SK-N-SH (cell line): ENCODE results near the gene NETO2. TPM values are rescaled to one million over a fixed set of nuclear protein-coding genes. Genes with fewer than 3 reads are reported as not detected.

Experiments used
- CTCF ChIA-PET: fragments of 300-600, 350-600 bp; formaldehyde crosslinking; extraction: SDS; loops from one replicate; lab custom pipeline; 2021; lab: Yijun Ruan, JAX
- POLR2A ChIA-PET: fragments of 350-600 bp; sonication (Branson Sonifier 250); formaldehyde crosslinking; extraction: SDS; loops from one replicate; lab custom pipeline; 2020; ENCODE audit warnings: antibody characterized with exemption, inconsistent platforms; lab: Yijun Ruan, JAX
- DNase-seq: peaks from one replicate; pipeline ENCODE4 v3.0.0; 2012
- H2AFZ ChIP-seq: fragments of 200-600 bp; sonication (generic); 2 replicates; pipeline ENCODE4 v1.8.1; 2016; ENCODE audit warnings: antibody characterized with exemption, mild to moderate bottlenecking, low read depth
- H3F3A ChIP-seq: fragments of 200-600 bp; sonication (generic); replicated peaks from 2 replicates; pipeline ENCODE3; 2016; ENCODE audit warnings: antibody characterized with exemption, mild to moderate bottlenecking; ENCODE audit not compliant: insufficient read depth
- H3K27ac ChIP-seq, 2 experiments: fragments of 200-500 bp in 1 of 2; fragments of 200-600 bp in 1 of 2; sonication (Bioruptor generic) in 1 of 2; sonication (generic), shearing (Covaris generic) in 1 of 2; 2 replicates each; pipeline versions ENCODE4 v1.5.1 to v1.6.1; 2014 to 2016; ENCODE audit warnings: low read depth in 2 of 2, inconsistent platforms in 1 of 2, low read length in 1 of 2, mild to moderate bottlenecking in 1 of 2, mixed read lengths in 1 of 2
- H3K27me3 ChIP-seq: fragments of 200-600 bp; sonication (generic), shearing (Covaris generic); 2 replicates; pipeline ENCODE4 v1.6.1; 2016; ENCODE audit warnings: mixed run types; ENCODE audit not compliant: insufficient read depth
- H3K36me3 ChIP-seq, 2 experiments: fragments of 200-500 bp in 1 of 2; fragments of 200-600 bp in 1 of 2; sonication (Bioruptor generic) in 1 of 2; sonication (generic) in 1 of 2; replicated peaks in 1 of 2; 2 replicates each; pipeline versions ENCODE3 to v1.5.1; 2014 to 2016; ENCODE audit warnings: low read length in 1 of 2, mild to moderate bottlenecking in 1 of 2; ENCODE audit not compliant: insufficient read depth in 2 of 2, control insufficient read depth in 1 of 2
- H3K4me1 ChIP-seq, 2 experiments: fragments of 200-500 bp in 1 of 2; fragments of 200-600 bp in 1 of 2; sonication (Bioruptor generic) in 1 of 2; sonication (generic), shearing (Covaris generic) in 1 of 2; 2 replicates each; pipeline versions ENCODE4 v1.5.1 to v1.6.1; 2014 to 2016; ENCODE audit warnings: low read depth in 1 of 2, low read length in 1 of 2, mixed run types in 1 of 2; ENCODE audit not compliant: insufficient read depth in 2 of 2, control insufficient read depth in 1 of 2
- H3K4me2 ChIP-seq: fragments of 200-600 bp; sonication (generic), shearing (Covaris generic); 2 replicates; pipeline ENCODE4 v1.6.1; 2017; ENCODE audit warnings: mixed run types
- H3K4me3 ChIP-seq, 2 experiments: fragments of 200-500 bp in 1 of 2; fragments of 200-600 bp in 1 of 2; sonication (Bioruptor generic) in 1 of 2; sonication (generic), shearing (Covaris generic) in 1 of 2; 2 replicates each; pipeline versions ENCODE4 v1.5.1 to v1.8.1; 2014 to 2016; ENCODE audit warnings: low read depth in 2 of 2, inconsistent platforms in 1 of 2, low read length in 1 of 2, mild to moderate bottlenecking in 1 of 2, mixed read lengths in 1 of 2, moderate library complexity in 1 of 2
- H3K79me2 ChIP-seq: fragments of 200-600 bp; sonication (generic); 2 replicates; pipeline ENCODE4 v1.8.1; 2017; ENCODE audit warnings: mild to moderate bottlenecking; ENCODE audit not compliant: insufficient read depth
- H3K9ac ChIP-seq: fragments of 200-600 bp; sonication (generic); 2 replicates; pipeline ENCODE4 v1.6.1; 2017; ENCODE audit warnings: mixed run types
- H3K9me2 ChIP-seq: fragments of 200-600 bp; sonication (generic); 2 replicates; pipeline ENCODE4 v1.6.1; 2017; ENCODE audit warnings: mixed run types
- H3K9me3 ChIP-seq: fragments of 200-600 bp; sonication (generic); 2 replicates; pipeline ENCODE4 v1.6.1; 2017; ENCODE audit warnings: mixed run types, mild to moderate bottlenecking, moderate library complexity
- H4K20me1 ChIP-seq: fragments of 200-600 bp; sonication (generic); 2 replicates; pipeline ENCODE4 v1.6.1; 2017; ENCODE audit warnings: mild to moderate bottlenecking, mixed run types; ENCODE audit not compliant: insufficient read depth
- CHD2 ChIP-seq: fragments of 150-350 bp; IDR thresholded peaks from 2 replicates; pipeline ENCODE4 v1.6.1; 2018; ENCODE audit warnings: low read length; ENCODE audit not compliant: partially characterized antibody
- CTCF ChIP-seq: fragments of 200-600 bp; sonication (generic); IDR thresholded peaks from 2 replicates; pipeline ENCODE4 v1.6.1; 2017; ENCODE audit warnings: antibody characterized with exemption, mild to moderate bottlenecking, moderate library complexity
- ELF1 ChIP-seq: IDR thresholded peaks from 2 replicates; pipeline ENCODE4 v1.4.0; 2012
- EZH2phosphoT487 ChIP-seq: fragments of 200-600 bp; sonication (generic); IDR thresholded peaks from 2 replicates; pipeline ENCODE4 v1.6.1; 2017; ENCODE audit warnings: low read depth, mixed run types, mild to moderate bottlenecking, antibody characterized with exemption, moderate library complexity, borderline replicate concordance
- FOSL2 ChIP-seq: IDR thresholded peaks from 2 replicates; pipeline ENCODE4 v1.4.0; 2012; ENCODE audit warnings: low read depth, mild to moderate bottlenecking, moderate library complexity, borderline replicate concordance
- FOXJ3 ChIP-seq: sonication (generic); formaldehyde crosslinking; IDR thresholded peaks from 2 replicates; pipeline ENCODE4 v1.5.1; 2020; ENCODE audit warnings: mild to moderate bottlenecking, missing genetic modification reagents
- FOXM1 ChIP-seq: IDR thresholded peaks from 2 replicates; pipeline ENCODE4 v1.4.0; 2012; ENCODE audit warnings: low read depth, mild to moderate bottlenecking
- GABPA ChIP-seq: IDR thresholded peaks from 2 replicates; pipeline ENCODE4 v1.4.0; 2012; ENCODE audit warnings: low read depth, mild to moderate bottlenecking
- GATA2 ChIP-seq: sonication (generic); formaldehyde crosslinking; IDR thresholded peaks from 2 replicates; pipeline ENCODE4 v1.5.0; 2020; ENCODE audit warnings: mild to moderate bottlenecking, missing genetic modification reagents
- IRF3 ChIP-seq: fragments of 150-350 bp; IDR thresholded peaks from 2 replicates; pipeline ENCODE4 v1.6.1; 2016; ENCODE audit warnings: mild to moderate bottlenecking, low read depth, low read length
- JUND ChIP-seq: IDR thresholded peaks from 2 replicates; pipeline ENCODE4 v1.4.0; 2012
- MEF2A ChIP-seq: IDR thresholded peaks from 2 replicates; pipeline ENCODE4 v1.4.0; 2012; ENCODE audit warnings: low read depth, borderline replicate concordance
- MXI1 ChIP-seq: IDR thresholded peaks from 2 replicates; pipeline ENCODE4 v1.6.1; 2012; ENCODE audit warnings: mild to moderate bottlenecking, low read depth, low read length, improper control_type of control experiment
- NFIC ChIP-seq: IDR thresholded peaks from 2 replicates; pipeline ENCODE4 v1.4.0; 2012; ENCODE audit warnings: borderline replicate concordance
- POLR2AphosphoS5 ChIP-seq: IDR thresholded peaks from 2 replicates; pipeline ENCODE4 v1.6.1; 2012; ENCODE audit warnings: low read depth, low read length
- RAD21 ChIP-seq: IDR thresholded peaks from 2 replicates; pipeline ENCODE4 v1.6.1; 2012; ENCODE audit warnings: mild to moderate bottlenecking, low read length
- RCOR1 ChIP-seq: fragments of 150-350 bp; IDR thresholded peaks from 2 replicates; pipeline ENCODE4 v1.6.1; 2017; ENCODE audit warnings: antibody characterized with exemption, low read length
- RFX5 ChIP-seq: IDR thresholded peaks from 2 replicates; pipeline ENCODE4 v1.6.1; 2012; ENCODE audit warnings: mild to moderate bottlenecking, improper control_type of control experiment, low read length
- RXRA ChIP-seq: IDR thresholded peaks from 2 replicates; pipeline ENCODE4 v1.4.0; 2012; ENCODE audit warnings: low read depth, mild to moderate bottlenecking, borderline replicate concordance
- SMC3 ChIP-seq: IDR thresholded peaks from 2 replicates; pipeline ENCODE4 v1.6.1; 2012; ENCODE audit warnings: low read depth, low read length, improper control_type of control experiment
- TAF1 ChIP-seq: IDR thresholded peaks from 2 replicates; pipeline ENCODE4 v1.6.1; 2012; ENCODE audit warnings: low read depth, mild to moderate bottlenecking, low read length, moderate library complexity, borderline replicate concordance
- TCF12 ChIP-seq: IDR thresholded peaks from 2 replicates; pipeline ENCODE4 v1.4.0; 2012
- TEAD4 ChIP-seq: IDR thresholded peaks from 2 replicates; pipeline ENCODE4 v1.4.0; 2012; ENCODE audit warnings: mild to moderate bottlenecking, borderline replicate concordance; ENCODE audit not compliant: insufficient read depth
- USF2 ChIP-seq: fragments of 150-350 bp; IDR thresholded peaks from 2 replicates; pipeline ENCODE4 v1.6.1; 2017; ENCODE audit warnings: antibody characterized with exemption, low read length, low read depth, borderline replicate concordance
- YY1 ChIP-seq: IDR thresholded peaks from 2 replicates; pipeline ENCODE4 v1.4.0; 2012; ENCODE audit warnings: low read depth, mild to moderate bottlenecking
- ZBTB33 ChIP-seq: IDR thresholded peaks from 2 replicates; pipeline ENCODE4 v1.4.0; 2012; ENCODE audit warnings: low read depth, borderline replicate concordance
- WGBS: methylation state at CpG from one replicate; pipeline ENCODE4 v1.1.6; 2017; ENCODE audit warnings: low lambda C conversion rate; 5-methylcytosine and 5-hydroxymethylcytosine counted together
- polyA plus RNA-seq, 3 experiments: library from polyadenylated mRNA; depleted of rRNA; stranded (reverse); fragments of >200 nt; gene quantifications; 2 replicates each; pipeline ENCODE4 v1.2.3, GENCODE V29; 2012
- TF ChIP-seq, protein P1 (sequence below): IDR thresholded peaks from 2 replicates; pipeline ENCODE4; 2012

NETO2 gene
- polyA plus RNA-seq, 1 of the 3 experiments (the other 2 are of a cell fraction), result 48.8 TPM

- 6% methylated on average over 19 of the region's 111 CpGs for WGBS
- CTCF ChIA-PET, result interaction anchor here (0.6 to 6.3 kb wide), 65 partner anchors 10 to 1051 kb away, joined by 3 to 152 read pairs (median 5); partner anchors contain the start of genes ABCC12, DNAJA2, ITFG1 and PHKB
- TF ChIP-seq IRF3 (no peak), RAD21 (peak; percentile 46), CTCF (peak; percentile 65), EZH2phosphoT487 (no peak), FOXM1 (no peak), JUND (no peak), CHD2 (no peak), GATA2 (CRISPR knock-in tag) (no peak), FOXJ3 (CRISPR knock-in tag) (no peak), MEF2A (no peak), FOSL2 (no peak), ELF1 (no peak), RFX5 (no peak), GABPA (no peak), YY1 (0 out of 2 replicates have a peak, but pooled peaks have one; percentile 54), RCOR1 (no peak), ZBTB33 (no peak), USF2 (no peak), RXRA (no peak), POLR2AphosphoS5 (no peak), NFIC (no peak), TAF1 (peak; percentile 24; the same call in 1 of the 2 replicates), TEAD4 (no peak), TCF12 (no peak), MXI1 (peak; percentile 52; the same call in 1 of the 2 replicates), SMC3 (peak; percentile 59)
- TF ChIP-seq, protein P1, sequence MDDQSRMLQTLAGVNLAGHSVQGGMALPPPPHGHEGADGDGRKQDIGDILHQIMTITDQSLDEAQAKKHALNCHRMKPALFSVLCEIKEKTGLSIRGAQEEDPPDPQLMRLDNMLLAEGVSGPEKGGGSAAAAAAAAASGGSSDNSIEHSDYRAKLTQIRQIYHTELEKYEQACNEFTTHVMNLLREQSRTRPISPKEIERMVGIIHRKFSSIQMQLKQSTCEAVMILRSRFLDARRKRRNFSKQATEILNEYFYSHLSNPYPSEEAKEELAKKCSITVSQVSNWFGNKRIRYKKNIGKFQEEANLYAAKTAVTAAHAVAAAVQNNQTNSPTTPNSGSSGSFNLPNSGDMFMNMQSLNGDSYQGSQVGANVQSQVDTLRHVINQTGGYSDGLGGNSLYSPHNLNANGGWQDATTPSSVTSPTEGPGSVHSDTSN, result no peak
Measured at GRCh38 chr16:47142821-47143676, 696 bp downstream of the NETO2 start.

More at GRCh38 chr16:47142821-47143676, 696 bp downstream of the NETO2 start:
- Histone ChIP-seq H3K4me3 (peak overlapping the region; percentile 83 to 84), H4K20me1 (no peaks in the 10 kb centered on the region), H3K27ac (peak overlapping the region; percentile 54 to 85), H3K4me2 (peak overlapping the region; percentile 89), H3K36me3 (no peaks in the 10 kb centered on the region), H3F3A (peaks cover 13% of the 10 kb centered on the region), H3K79me2 (peaks cover 50% of the 10 kb centered on the region), H3K9me2 (no peaks in the 10 kb centered on the region), H3K27me3 (no peaks in the 10 kb centered on the region), H3K9ac (peak overlapping the region; percentile 74; the same call in 1 of the 2 replicates), H3K9me3 (no peaks in the 10 kb centered on the region), H2AFZ (peak overlapping the region; percentile 79), H3K4me1 (peaks cover 7 to 19% of the 10 kb centered on the region in 2 experiments; a peak in 2 of 4 replicates)
- POLR2A ChIA-PET, result interaction anchor here (0.6 to 2.5 kb wide), 6 partner anchors 8 to 1022 kb away, joined by 3 to 12 read pairs (median 3); partner anchors contain the start of gene DNAJA2
- peak; percentile 92 for DNase-seq
